Globus pallidus (tissue), 1 donor: ENCODE measurements around the gene ASB7.

Experiments used
- DNase-seq: peaks from one replicate; pipeline ENCODE4 v3.0.0-alpha.2; 2015; ENCODE audit warnings: low spot score

Gene ASB7

GRCh38 chr15:100686021-100686724 lies 83.8 kb downstream of the ASB7 start:
- no peak for DNase-seq

GRCh38 chr15:100686725-100687473 lies 84.5 kb downstream of the ASB7 start:
- DNase-seq: no peak

GRCh38 chr15:100687582-100688141 lies 85.3 kb downstream of the ASB7 start:
- DNase-seq: no peak

- no peak for DNase-seq
Measured at GRCh38 chr15:100688549-100689120, 86.2 kb downstream of the ASB7 start.

- DNase-seq: no peak
Measured at GRCh38 chr15:100689131-100689899, 86.9 kb downstream of the ASB7 start.

- DNase-seq: no peak
Measured at GRCh38 chr15:100690032-100690794, 87.8 kb downstream of the ASB7 start.

- DNase-seq: no peak
Measured at GRCh38 chr15:100690795-100691158, 88.4 kb downstream of the ASB7 start.

GRCh38 chr15:100691321-100691720 lies 88.9 kb downstream of the ASB7 start:
- DNase-seq: no peak

- no peak for DNase-seq
Measured at GRCh38 chr15:100692246-100692645, 89.9 kb downstream of the ASB7 start.

GRCh38 chr15:100692671-100693070 lies 90.3 kb downstream of the ASB7 start:
- no peak for DNase-seq

GRCh38 chr15:100693451-100693850 lies 91.1 kb downstream of the ASB7 start:
- DNase-seq: no peak

- no peak for DNase-seq
Measured at GRCh38 chr15:100694381-100695021, 92.1 kb downstream of the ASB7 start.

- no peak for DNase-seq
Measured at GRCh38 chr15:100695048-100695447, 92.7 kb downstream of the ASB7 start.

- no peak for DNase-seq
Measured at GRCh38 chr15:100696452-100696851, 94.1 kb downstream of the ASB7 start.
